OCI-LY7 (cell line): ENCODE measurements around the gene DLEC1. TPM values are rescaled to one million over a fixed set of nuclear protein-coding genes. Genes with fewer than 3 reads are reported as not detected.

Experiments
- BruUV-seq: library from RNA; stranded (reverse); fragments of 400-500 nt; replicated peaks from 2 replicates; lab custom pipeline; 2021; lab: Mats Ljungman, UMichigan
- CTCF ChIA-PET: fragments of 300-600 bp; sonication (Branson Sonifier 250); formaldehyde crosslinking; loops from one replicate; lab custom pipeline; 2022; ENCODE audit warnings: antibody characterized with exemption; ENCODE audit not compliant: unreplicated experiment; lab: Charles Lee
- POLR2A ChIA-PET: fragments of 300-600 bp; sonication (Branson Sonifier 250); formaldehyde crosslinking; loops from one replicate; lab custom pipeline; 2022; ENCODE audit warnings: antibody characterized with exemption; lab: Charles Lee
- DNase-seq: peaks from one replicate; pipeline ENCODE4 v3.0.0-alpha.2; 2015; ENCODE audit warnings: low spot score
- H2AFZ ChIP-seq: fragments of 200-600 bp; sonication (generic), shearing (Covaris generic); 2 replicates; pipeline ENCODE4 v1.6.1; 2014; ENCODE audit warnings: mild to moderate bottlenecking, antibody characterized with exemption, low read length, moderate library complexity
- H3K27ac ChIP-seq: fragments of 200-600 bp; sonication (generic); 2 replicates; pipeline ENCODE4 v1.5.1; 2014; ENCODE audit warnings: mixed run types, low read depth, mild to moderate bottlenecking, moderate library complexity, low read length, inconsistent platforms; ENCODE audit not compliant: poor library complexity, severe bottlenecking
- H3K36me3 ChIP-seq: fragments of 200-600 bp; sonication (generic); 2 replicates; pipeline ENCODE4 v1.6.1; 2014; ENCODE audit warnings: mild to moderate bottlenecking, antibody characterized with exemption, low read length, moderate library complexity, mixed read lengths; ENCODE audit not compliant: insufficient read depth
- H3K4me1 ChIP-seq: fragments of 200-600 bp; sonication (generic); 2 replicates; pipeline ENCODE4 v1.5.1; 2014; ENCODE audit warnings: mild to moderate bottlenecking, low read length; ENCODE audit not compliant: insufficient read depth, poor library complexity, severe bottlenecking
- H3K4me2 ChIP-seq: fragments of 200-600 bp; sonication (generic); 2 replicates; pipeline ENCODE4 v1.6.1; 2014; ENCODE audit warnings: mild to moderate bottlenecking, low read length
- H3K4me3 ChIP-seq: fragments of 200-600 bp; sonication (generic); 2 replicates; pipeline ENCODE4 v1.5.1; 2014; ENCODE audit warnings: mild to moderate bottlenecking, low read depth, low read length; ENCODE audit not compliant: poor library complexity, severe bottlenecking
- H3K79me2 ChIP-seq: fragments of 200-600 bp; sonication (generic); 2 replicates; pipeline ENCODE4 v1.6.1; 2016; ENCODE audit warnings: low read depth, mild to moderate bottlenecking, low read length, moderate library complexity, mixed read lengths; ENCODE audit not compliant: insufficient read depth
- H3K9me2 ChIP-seq: fragments of 200-600 bp; sonication (generic); 2 replicates; pipeline ENCODE4 v1.6.1; 2016; ENCODE audit warnings: mild to moderate bottlenecking, low read length, mixed read lengths; ENCODE audit not compliant: insufficient read depth
- H3K9me3 ChIP-seq: fragments of 200-600 bp; sonication (generic); 2 replicates; pipeline ENCODE4 v1.6.1; 2014; ENCODE audit warnings: mild to moderate bottlenecking, mixed run types, low read length, mixed read lengths
- H4K20me1 ChIP-seq: fragments of 200-600 bp; sonication (generic); 2 replicates; pipeline ENCODE4 v1.6.1; 2014; ENCODE audit warnings: mild to moderate bottlenecking, antibody characterized with exemption, low read length, moderate library complexity, mixed read lengths; ENCODE audit not compliant: insufficient read depth
- CTCF ChIP-seq: fragments of 200-600 bp; sonication (generic); conservative IDR thresholded peaks from 2 replicates; pipeline ENCODE4 v1.5.1; 2014; ENCODE audit warnings: mild to moderate bottlenecking, antibody characterized with exemption, low read length, moderate library complexity, mixed read lengths
- EZH2phosphoT487 ChIP-seq: fragments of 200-600 bp; sonication (generic); IDR thresholded peaks from 2 replicates; pipeline ENCODE4 v1.6.1; 2018; ENCODE audit warnings: low read depth, borderline replicate concordance, mild to moderate bottlenecking, mixed run types, antibody characterized with exemption, low read length, moderate library complexity, mixed read lengths
- intact Hi-C: fragments of 100-400 bp; cut with micrococcal nuclease; formaldehyde crosslinking; loops from one replicate; pipeline ENCODE4 v1.10.0; 2022; ENCODE audit not compliant: unreplicated experiment
- total RNA-seq, 2 experiments: library from RNA; depleted of rRNA in 1 of 2; stranded (reverse); fragments of >200 nt in 1 of 2; shearing (Covaris generic) in 1 of 2; gene quantifications; 2 replicates each; pipeline ENCODE4 v1.2.3, GENCODE V29; 2014 to 2022

The DLEC1 gene
- total RNA-seq, 2 experiments from 2014 or later = 0.13 TPM; not detected in 1

- no peak for DNase-seq
- CTCF ChIA-PET = no interaction called here
- no peak overlapping the region for H3K4me3 ChIP-seq
- TF ChIP-seq CTCF = no peak
- no peak for TF ChIP-seq EZH2phosphoT487
- intact Hi-C loops = no loop called here
- H4K20me1 ChIP-seq = no peaks in the 10 kb centered on the region
- no peak overlapping the region for H3K27ac ChIP-seq
- no peaks in the 10 kb centered on the region for H3K9me2 ChIP-seq
- no peaks in the 10 kb centered on the region for H3K79me2 ChIP-seq
- POLR2A ChIA-PET = interaction anchor here (0.5 to 3.1 kb wide), 2 partner anchors 10 to 316 kb away, joined by 3 to 19 read pairs; partner anchors contain the start of gene OXSR1
- no TSS peak for BruUV-seq
- no peaks in the 10 kb centered on the region for H3K4me1 ChIP-seq
- H3K9me3 ChIP-seq = no peaks in the 10 kb centered on the region
- no peak overlapping the region for H3K4me2 ChIP-seq
- no peaks in the 10 kb centered on the region for H3K36me3 ChIP-seq
- no peak overlapping the region for H2AFZ ChIP-seq
Measured at GRCh38 chr3:38154033-38154494, 115.1 kb downstream of the DLEC1 start.

DNA sequence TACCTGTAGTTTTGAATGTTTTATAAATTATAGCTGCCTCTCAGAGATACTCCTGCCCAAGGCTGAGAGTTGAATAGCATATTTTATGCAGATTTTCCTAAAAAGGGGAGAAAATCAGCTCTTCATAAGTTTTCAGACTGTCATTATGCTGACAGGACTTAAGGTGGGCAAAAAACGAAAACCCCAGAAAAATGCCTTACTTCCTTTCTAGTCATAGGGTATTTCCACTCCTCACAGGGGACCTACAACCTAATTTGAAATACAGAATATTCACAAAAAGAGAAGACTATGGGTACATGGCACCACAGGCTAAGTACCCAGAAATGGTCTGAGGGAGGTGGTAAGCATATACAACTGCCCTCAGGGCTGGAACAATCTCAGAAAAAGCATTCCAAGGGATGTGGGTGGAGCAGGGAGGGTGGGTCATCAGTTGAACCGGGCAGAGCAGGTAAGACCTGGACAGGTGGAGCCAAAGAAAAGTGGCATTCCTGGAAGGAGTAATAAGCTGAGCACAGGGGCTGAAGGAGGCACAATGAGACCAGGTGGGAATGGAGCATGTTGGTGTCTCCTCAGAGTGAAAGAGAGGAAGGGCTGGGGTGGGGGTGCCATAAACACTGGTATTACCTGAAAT lies 115.7 kb downstream of the DLEC1 start:
- H2AFZ ChIP-seq = no peak overlapping the region
- H3K9me2 ChIP-seq = no peaks in the 10 kb centered on the region
- no peak overlapping the region for H3K4me2 ChIP-seq
- no peaks in the 10 kb centered on the region for H4K20me1 ChIP-seq
- H3K36me3 ChIP-seq = no peaks in the 10 kb centered on the region
- no TSS peak for BruUV-seq
- no peaks in the 10 kb centered on the region for H3K9me3 ChIP-seq
- ChIA-PET CTCF (no interaction called here), POLR2A (interaction anchor here (0.5 to 3.1 kb wide), 2 partner anchors 9 to 316 kb away, joined by 3 to 19 read pairs; partner anchors contain the start of gene OXSR1)
- no peak overlapping the region for H3K27ac ChIP-seq
- H3K4me3 ChIP-seq = no peak overlapping the region
- intact Hi-C loops = no loop called here
- TF ChIP-seq EZH2phosphoT487 (no peak), CTCF (no peak)
- no peaks in the 10 kb centered on the region for H3K4me1 ChIP-seq
- H3K79me2 ChIP-seq = no peaks in the 10 kb centered on the region
- no peak for DNase-seq

GRCh38 chr3:38155825-38156224 lies 116.8 kb downstream of the DLEC1 start:
- CTCF ChIA-PET = no interaction called here
- POLR2A ChIA-PET = interaction anchor here (1.5 kb wide), 1 partner anchor 9 kb away, joined by 6 read pairs; the partner anchor contains the start of gene OXSR1
- no peak for DNase-seq

More at GRCh38 chr3:38155825-38156224, 116.8 kb downstream of the DLEC1 start:
- Histone ChIP-seq H3K9me2 (no peaks in the 10 kb centered on the region), H3K9me3 (no peaks in the 10 kb centered on the region), H3K4me2 (no peak overlapping the region), H2AFZ (no peak overlapping the region), H3K4me1 (no peaks in the 10 kb centered on the region), H4K20me1 (no peaks in the 10 kb centered on the region), H3K4me3 (no peak overlapping the region), H3K79me2 (no peaks in the 10 kb centered on the region), H3K36me3 (no peaks in the 10 kb centered on the region), H3K27ac (no peak overlapping the region)
- no TSS peak for BruUV-seq
- intact Hi-C loops = no loop called here
- TF ChIP-seq EZH2phosphoT487 (no peak), CTCF (no peak)
